BE2C (cell line): ENCODE data around the gene ZDHHC12.

Experiments used
- DNase-seq: peaks from one replicate; pipeline ENCODE4 v3.0.0-alpha.2; 2020
- H3K27me3 ChIP-seq: fragments of 250-450 bp; sonication (Bioruptor Pico); 2 replicates; pipeline ENCODE4 v1.5.1; 2020; ENCODE audit warnings: mild to moderate bottlenecking
- H3K36me3 ChIP-seq: fragments of 250-450 bp; sonication (Bioruptor Pico); 2 replicates; pipeline ENCODE4 v1.5.1; 2020; ENCODE audit warnings: mild to moderate bottlenecking
- H3K4me1 ChIP-seq: fragments of 250-450 bp; sonication (Bioruptor Pico); 2 replicates; pipeline ENCODE4 v1.5.1; 2020
- H3K4me3 ChIP-seq: 2 replicates; pipeline ENCODE4 v1.5.1; 2011; ENCODE audit warnings: low read depth, low read length
- H3K9me3 ChIP-seq: fragments of 250-450 bp; sonication (Bioruptor Pico); 2 replicates; pipeline ENCODE4 v1.5.1; 2020
- CTCF ChIP-seq: IDR thresholded peaks from 2 replicates; pipeline ENCODE4 v1.5.1; 2012; ENCODE audit warnings: mild to moderate bottlenecking, low read depth, low read length

ZDHHC12 gene

DNA sequence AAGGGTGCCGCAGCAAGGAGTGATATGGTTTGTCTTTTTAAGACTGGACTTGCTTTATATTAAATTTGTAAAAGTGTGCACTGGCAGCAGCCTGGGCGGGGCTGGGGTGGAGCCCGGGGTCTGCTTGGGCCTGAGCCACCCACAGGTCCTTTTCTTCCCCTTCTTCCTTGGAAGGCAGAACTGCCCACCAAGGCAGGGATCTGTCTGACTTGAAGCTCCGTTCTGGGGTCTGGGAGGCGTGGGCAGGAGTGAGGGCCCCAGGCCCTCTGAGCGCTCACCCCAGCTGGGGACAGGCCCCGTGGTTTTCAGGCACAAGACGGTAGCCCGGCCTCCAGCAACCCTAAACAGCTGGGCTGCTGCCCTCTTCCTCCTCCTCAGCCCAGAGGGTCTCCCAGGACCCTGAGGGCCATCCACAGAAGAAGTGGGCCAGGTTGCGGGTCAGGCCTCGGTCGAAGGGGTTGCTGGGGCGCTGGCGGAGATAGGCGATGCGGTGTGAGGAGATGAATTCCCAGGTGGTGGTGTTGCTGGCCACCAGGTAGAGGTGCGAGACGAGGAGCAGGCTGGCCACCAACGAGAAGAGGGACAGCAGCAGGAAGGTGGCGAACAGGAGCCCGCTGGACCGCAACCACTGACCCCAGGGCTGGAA, 3.0 kb downstream of the ZDHHC12 start:
- DNase-seq, result no peak
- no peak overlapping the region for H3K4me3 ChIP-seq

GRCh38 chr9:128719919-128720605, 3.9 kb downstream of the ZDHHC12 start:
- no peaks in the 10 kb centered on the region for H3K9me3 ChIP-seq
- no peak for TF ChIP-seq CTCF
- DNase-seq, result no peak
- H3K4me1 ChIP-seq, result no peaks in the 10 kb centered on the region
- no peaks in the 10 kb centered on the region for H3K36me3 ChIP-seq
- H3K4me3 ChIP-seq, result no peak overlapping the region
- no peaks in the 10 kb centered on the region for H3K27me3 ChIP-seq

More for the DNA sequence above, 3.0 kb downstream of the ZDHHC12 start:
- Histone ChIP-seq H3K9me3 (no peaks in the 10 kb centered on the region), H3K4me1 (no peaks in the 10 kb centered on the region), H3K27me3 (no peaks in the 10 kb centered on the region), H3K36me3 (no peaks in the 10 kb centered on the region)
- no peak for TF ChIP-seq CTCF

GRCh38 chr9:128718475-128718874, 5.5 kb downstream of the ZDHHC12 start:
- Histone ChIP-seq H3K9me3 (no peaks in the 10 kb centered on the region), H3K4me1 (no peaks in the 10 kb centered on the region), H3K27me3 (no peaks in the 10 kb centered on the region), H3K36me3 (no peaks in the 10 kb centered on the region; the same call in 1 of the 2 replicates), H3K4me3 (no peak overlapping the region)
- no peak for TF ChIP-seq CTCF
- no peak for DNase-seq

DNA sequence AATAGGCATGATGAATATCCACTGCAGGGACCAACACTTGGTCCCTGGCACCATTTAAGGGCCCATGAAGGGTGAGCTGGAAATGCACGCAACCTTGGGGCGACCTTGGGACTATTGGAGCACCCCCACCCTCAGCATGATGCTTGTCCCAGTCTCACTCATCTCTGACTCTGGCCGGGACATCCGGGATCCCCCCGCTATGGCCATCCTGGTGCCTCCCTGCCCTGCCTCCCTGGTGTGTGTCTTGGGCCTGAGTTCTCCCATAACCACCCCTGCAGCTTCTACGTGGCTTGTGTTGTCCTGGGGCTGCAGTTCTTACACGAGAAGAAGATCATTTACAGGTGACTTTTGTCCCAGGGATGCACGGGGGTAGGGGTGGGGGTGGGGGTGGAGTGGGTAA, 5.9 kb downstream of the ZDHHC12 start:
- Histone ChIP-seq H3K4me1 (no peaks in the 10 kb centered on the region), H3K4me3 (no peak overlapping the region), H3K36me3 (no peaks in the 10 kb centered on the region; the same call in 1 of the 2 replicates), H3K27me3 (no peaks in the 10 kb centered on the region), H3K9me3 (no peaks in the 10 kb centered on the region)
- TF ChIP-seq CTCF, result no peak
- no peak for DNase-seq

- H3K4me3 ChIP-seq, result no peak overlapping the region
- TF ChIP-seq CTCF, result no peak
- no peaks in the 10 kb centered on the region; the same call in 1 of the 2 replicates for H3K36me3 ChIP-seq
- H3K9me3 ChIP-seq, result no peaks in the 10 kb centered on the region
- no peaks in the 10 kb centered on the region for H3K4me1 ChIP-seq
- no peaks in the 10 kb centered on the region for H3K27me3 ChIP-seq
- DNase-seq, result no peak
Measured at GRCh38 chr9:128716581-128717254, 7.2 kb downstream of the ZDHHC12 start.

DNA sequence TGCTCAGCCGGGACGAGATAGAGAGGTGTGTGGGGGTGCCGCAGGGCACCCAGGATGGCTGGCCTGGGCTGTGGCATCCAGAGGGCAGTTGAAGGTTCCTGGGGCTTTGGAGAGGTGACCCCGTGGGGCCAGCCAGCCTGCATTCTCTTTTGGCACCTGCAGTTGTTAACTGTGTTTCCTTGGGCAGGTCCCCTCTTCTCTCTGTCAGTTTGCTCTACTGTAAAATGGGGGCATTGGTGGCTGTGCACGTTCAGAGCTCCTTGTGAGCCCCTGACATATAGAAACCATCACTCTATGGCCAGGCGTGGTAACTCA, 8.5 kb downstream of the ZDHHC12 start:
- no peaks in the 10 kb centered on the region; the same call in 1 of the 2 replicates for H3K36me3 ChIP-seq
- no peaks in the 10 kb centered on the region for H3K4me1 ChIP-seq
- H3K9me3 ChIP-seq, result no peaks in the 10 kb centered on the region
- H3K4me3 ChIP-seq, result no peak overlapping the region
- H3K27me3 ChIP-seq, result no peaks in the 10 kb centered on the region
- no peak for DNase-seq
- TF ChIP-seq CTCF, result no peak
